ENCODE measurements around the gene ENG.

DNA sequence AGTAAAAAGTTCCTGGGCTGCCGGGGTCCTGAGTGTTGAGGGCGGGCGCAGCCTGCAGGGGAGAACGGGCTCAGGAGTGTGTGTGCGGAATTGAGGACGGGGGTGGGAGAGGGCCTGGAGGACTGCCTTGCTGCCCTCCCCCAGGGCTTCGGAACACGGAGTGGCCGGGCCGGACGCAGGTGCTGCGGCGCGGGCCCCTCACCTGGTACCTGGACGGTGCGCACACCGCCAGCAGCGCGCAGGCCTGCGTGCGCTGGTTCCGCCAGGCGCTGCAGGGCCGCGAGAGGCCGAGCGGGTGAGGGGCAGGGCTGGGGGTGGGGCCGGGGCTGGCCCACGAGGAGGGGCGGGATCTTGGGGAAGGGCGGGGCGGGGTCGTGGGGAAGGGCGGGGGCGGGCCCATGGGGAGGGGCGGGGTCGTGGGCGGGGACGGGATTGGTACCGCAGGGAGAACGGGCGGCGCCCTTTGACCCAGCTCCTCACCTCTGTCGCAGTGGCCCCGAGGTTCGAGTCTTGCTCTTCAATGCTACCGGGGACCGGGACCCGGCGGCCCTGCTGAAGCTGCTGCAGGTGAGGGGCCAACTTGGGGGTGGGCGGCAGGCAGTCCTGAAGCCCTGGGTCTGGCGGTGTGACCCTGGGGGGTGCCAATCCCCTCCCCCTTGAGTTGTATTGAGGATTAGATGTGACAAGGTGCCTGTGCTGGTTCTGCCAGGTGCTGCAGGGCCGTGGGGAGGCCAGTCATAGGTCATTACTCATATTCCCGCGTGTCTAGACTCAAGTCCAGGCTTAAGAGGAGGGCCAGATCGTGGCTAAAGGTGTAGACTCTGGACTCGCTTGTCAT, 44.7 kb downstream of the ENG start:
- TF ChIP-seq, protein P1, sequence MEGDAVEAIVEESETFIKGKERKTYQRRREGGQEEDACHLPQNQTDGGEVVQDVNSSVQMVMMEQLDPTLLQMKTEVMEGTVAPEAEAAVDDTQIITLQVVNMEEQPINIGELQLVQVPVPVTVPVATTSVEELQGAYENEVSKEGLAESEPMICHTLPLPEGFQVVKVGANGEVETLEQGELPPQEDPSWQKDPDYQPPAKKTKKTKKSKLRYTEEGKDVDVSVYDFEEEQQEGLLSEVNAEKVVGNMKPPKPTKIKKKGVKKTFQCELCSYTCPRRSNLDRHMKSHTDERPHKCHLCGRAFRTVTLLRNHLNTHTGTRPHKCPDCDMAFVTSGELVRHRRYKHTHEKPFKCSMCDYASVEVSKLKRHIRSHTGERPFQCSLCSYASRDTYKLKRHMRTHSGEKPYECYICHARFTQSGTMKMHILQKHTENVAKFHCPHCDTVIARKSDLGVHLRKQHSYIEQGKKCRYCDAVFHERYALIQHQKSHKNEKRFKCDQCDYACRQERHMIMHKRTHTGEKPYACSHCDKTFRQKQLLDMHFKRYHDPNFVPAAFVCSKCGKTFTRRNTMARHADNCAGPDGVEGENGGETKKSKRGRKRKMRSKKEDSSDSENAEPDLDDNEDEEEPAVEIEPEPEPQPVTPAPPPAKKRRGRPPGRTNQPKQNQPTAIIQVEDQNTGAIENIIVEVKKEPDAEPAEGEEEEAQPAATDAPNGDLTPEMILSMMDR (IDR thresholded peaks at IDR 0.05; ENCODE audit: insufficient read depth, low read length, poor library complexity, severe bottlenecking), result no peak
- TF ChIP-seq EZH2phosphoT487 (conservative IDR thresholded peaks at IDR 0.05; ENCODE audit: low read length), result no peak

All from SU-DHL-6 (cell line).